Panc1 (cell line): ENCODE measurements around the gene SH2B2. TPM values are rescaled to one million over a fixed set of nuclear protein-coding genes. Genes with fewer than 3 reads are reported as not detected.

Source experiments
- ATAC-seq: fragments of 200-7000 bp; cut with Tn5 transposase; 2 replicates; pipeline ENCODE4 v1.9.1; 2020; ENCODE audit warnings: mild to moderate bottlenecking, moderate library complexity
- BruUV-seq: library from RNA; stranded (reverse); fragments of 400-500 nt; replicated peaks from 2 replicates; lab custom pipeline; 2021; lab: Mats Ljungman, UMichigan
- CTCF ChIA-PET: fragments of 300-600 bp; sonication (Branson Sonifier 250); formaldehyde crosslinking; loops from one replicate; lab custom pipeline; 2022; ENCODE audit warnings: antibody characterized with exemption; lab: Charles Lee
- POLR2A ChIA-PET: fragments of 300-600 bp; sonication (Branson Sonifier 250); formaldehyde crosslinking; loops from one replicate; lab custom pipeline; 2022; ENCODE audit warnings: antibody characterized with exemption; lab: Charles Lee
- DNase-seq: peaks from one replicate; pipeline ENCODE4 v3.0.0-alpha.2; 2010; ENCODE audit warnings: low read depth, low spot score
- H3K27ac ChIP-seq: 2 replicates; pipeline ENCODE4 v1.5.1; 2011; ENCODE audit warnings: mild to moderate bottlenecking, low read length, inconsistent platforms
- H3K27me3 ChIP-seq: fragments of 200-500 bp; sonication (Bioruptor generic); 2 replicates; pipeline ENCODE4 v1.6.0; 2014; ENCODE audit warnings: low read length, inconsistent platforms; ENCODE audit not compliant: control insufficient read depth, insufficient read depth
- H3K36me3 ChIP-seq: fragments of 200-500 bp; sonication (Bioruptor generic); 2 replicates; pipeline ENCODE4 v1.5.1; 2014; ENCODE audit warnings: inconsistent platforms, mild to moderate bottlenecking, low read length, moderate library complexity; ENCODE audit not compliant: control insufficient read depth, insufficient read depth
- H3K4me1 ChIP-seq: 2 replicates; pipeline ENCODE4 v1.5.1; 2011; ENCODE audit warnings: inconsistent platforms, mild to moderate bottlenecking, low read length, moderate library complexity; ENCODE audit not compliant: control insufficient read depth, insufficient read depth
- H3K4me3 ChIP-seq, 2 experiments: 2 replicates each; pipeline ENCODE4 v1.5.1; 2011 to 2012; ENCODE audit warnings: low read depth in 2 of 2, low read length in 2 of 2, mild to moderate bottlenecking in 2 of 2, inconsistent platforms in 1 of 2, moderate library complexity in 1 of 2
- H3K9me3 ChIP-seq: fragments of 200-500 bp; sonication (Bioruptor generic); 2 replicates; pipeline ENCODE4 v1.5.1; 2014; ENCODE audit warnings: low read depth, mild to moderate bottlenecking, inconsistent platforms, low read length, moderate library complexity; ENCODE audit not compliant: control insufficient read depth, insufficient read depth
- CTCF ChIP-seq: fragments of 450-650 bp; IDR thresholded peaks from 2 replicates; pipeline ENCODE4 v1.5.1; 2017; ENCODE audit warnings: mild to moderate bottlenecking
- POLR2AphosphoS5 ChIP-seq: IDR thresholded peaks from 2 replicates; pipeline ENCODE4 v1.6.1; 2012; ENCODE audit warnings: mild to moderate bottlenecking, low read depth, low read length, moderate library complexity
- SIN3A ChIP-seq: IDR thresholded peaks from 2 replicates; pipeline ENCODE4 v1.6.1; 2012; ENCODE audit warnings: low read depth, mild to moderate bottlenecking, low read length, moderate library complexity, borderline replicate concordance; ENCODE audit not compliant: insufficient read depth
- TCF7L2 ChIP-seq: IDR thresholded peaks from 2 replicates; pipeline ENCODE4 v1.6.1; 2011; ENCODE audit warnings: mild to moderate bottlenecking, low read depth, low read length, inconsistent platforms
- in situ Hi-C: cut with HindIII; loops from 2 replicates; pipeline ENCODE4 v1.10.0; 2016; ENCODE audit warnings: low sequenced_read_pairs, low pct_unique_long_range_greater_than_20kb
- intact Hi-C: fragments of 100-400 bp; cut with micrococcal nuclease; formaldehyde crosslinking; loops from one replicate; pipeline ENCODE4 v1.10.0; 2022; ENCODE audit not compliant: unreplicated experiment
- total RNA-seq: library from RNA; stranded (reverse); gene quantifications from one replicate; pipeline ENCODE4 v1.2.1, GENCODE V29; 2021; ENCODE audit not compliant: unreplicated experiment
- TF ChIP-seq, protein P1 (sequence below), 2 experiments: IDR thresholded peaks; 2 replicates each; pipeline ENCODE4 v1.6.1; 2011 to 2012; ENCODE audit warnings: low read depth in 2 of 2, control low read depth in 1 of 2, low read length in 1 of 2, mild to moderate bottlenecking in 1 of 2, moderate library complexity in 1 of 2; ENCODE audit not compliant: insufficient read depth in 1 of 2

The SH2B2 gene
- total RNA-seq, 1 experiment from 2014 or later, result 2.8 TPM

DNA sequence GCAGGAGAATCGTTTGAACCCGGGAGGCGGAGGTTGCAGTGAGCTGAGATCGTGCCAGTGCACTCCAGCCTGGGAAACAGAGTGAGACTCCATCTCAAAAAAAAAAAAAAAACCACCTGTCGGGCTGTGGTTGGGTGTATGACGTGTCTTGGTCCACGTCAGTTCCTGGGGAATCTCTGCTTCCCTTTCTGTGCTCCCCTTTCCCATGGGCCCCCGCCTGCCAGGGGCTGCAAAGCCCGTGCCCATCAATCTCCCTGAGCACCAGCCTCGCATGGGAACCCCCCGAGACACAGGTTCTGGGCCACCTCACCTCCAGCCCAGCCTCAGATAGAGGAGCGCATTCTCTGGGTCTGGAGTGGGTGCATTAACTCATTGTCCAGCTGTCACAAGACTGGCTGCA lies 2.3 kb upstream of the SH2B2 start:
- Histone ChIP-seq H3K27me3 (no peaks in the 10 kb centered on the region), H3K36me3 (no peaks in the 10 kb centered on the region), H3K27ac (no peak overlapping the region), H3K9me3 (no peaks in the 10 kb centered on the region), H3K4me1 (no peaks in the 10 kb centered on the region; the same call in 1 of the 2 replicates), H3K4me3 (no peak overlapping the region)
- BruUV-seq, result no TSS peak
- DNase-seq (no peak), ATAC-seq (no peak)
- intact Hi-C loops, result no loop called here
- POLR2A ChIA-PET, result no interaction called here
- in situ Hi-C loops, result loop anchor here (10.0 kb wide), 1 partner anchor 130 kb away; no protein-coding TSS in a partner anchor
- CTCF ChIA-PET, result no interaction called here
- TF ChIP-seq, protein P1, sequence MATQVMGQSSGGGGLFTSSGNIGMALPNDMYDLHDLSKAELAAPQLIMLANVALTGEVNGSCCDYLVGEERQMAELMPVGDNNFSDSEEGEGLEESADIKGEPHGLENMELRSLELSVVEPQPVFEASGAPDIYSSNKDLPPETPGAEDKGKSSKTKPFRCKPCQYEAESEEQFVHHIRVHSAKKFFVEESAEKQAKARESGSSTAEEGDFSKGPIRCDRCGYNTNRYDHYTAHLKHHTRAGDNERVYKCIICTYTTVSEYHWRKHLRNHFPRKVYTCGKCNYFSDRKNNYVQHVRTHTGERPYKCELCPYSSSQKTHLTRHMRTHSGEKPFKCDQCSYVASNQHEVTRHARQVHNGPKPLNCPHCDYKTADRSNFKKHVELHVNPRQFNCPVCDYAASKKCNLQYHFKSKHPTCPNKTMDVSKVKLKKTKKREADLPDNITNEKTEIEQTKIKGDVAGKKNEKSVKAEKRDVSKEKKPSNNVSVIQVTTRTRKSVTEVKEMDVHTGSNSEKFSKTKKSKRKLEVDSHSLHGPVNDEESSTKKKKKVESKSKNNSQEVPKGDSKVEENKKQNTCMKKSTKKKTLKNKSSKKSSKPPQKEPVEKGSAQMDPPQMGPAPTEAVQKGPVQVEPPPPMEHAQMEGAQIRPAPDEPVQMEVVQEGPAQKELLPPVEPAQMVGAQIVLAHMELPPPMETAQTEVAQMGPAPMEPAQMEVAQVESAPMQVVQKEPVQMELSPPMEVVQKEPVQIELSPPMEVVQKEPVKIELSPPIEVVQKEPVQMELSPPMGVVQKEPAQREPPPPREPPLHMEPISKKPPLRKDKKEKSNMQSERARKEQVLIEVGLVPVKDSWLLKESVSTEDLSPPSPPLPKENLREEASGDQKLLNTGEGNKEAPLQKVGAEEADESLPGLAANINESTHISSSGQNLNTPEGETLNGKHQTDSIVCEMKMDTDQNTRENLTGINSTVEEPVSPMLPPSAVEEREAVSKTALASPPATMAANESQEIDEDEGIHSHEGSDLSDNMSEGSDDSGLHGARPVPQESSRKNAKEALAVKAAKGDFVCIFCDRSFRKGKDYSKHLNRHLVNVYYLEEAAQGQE (IDR thresholded peaks at IDR 0.05; ENCODE audit: insufficient read depth in 1 of 2, low read depth in 2 of 2, low read length in 1 of 2), result no peak
- TF ChIP-seq SIN3A (no peak), POLR2AphosphoS5 (no peak), TCF7L2 (no peak), CTCF (no peak)

GRCh38 chr7:102284891-102285539 lies 1.7 kb upstream of the SH2B2 start:
- intact Hi-C loops (no loop called here), in situ Hi-C loops (loop anchor here (10.0 kb wide), 1 partner anchor 130 kb away; no protein-coding TSS in a partner anchor)
- Histone ChIP-seq H3K27me3 (no peaks in the 10 kb centered on the region), H3K36me3 (no peaks in the 10 kb centered on the region), H3K4me3 (no peak overlapping the region), H3K4me1 (no peaks in the 10 kb centered on the region), H3K27ac (no peak overlapping the region), H3K9me3 (no peaks in the 10 kb centered on the region)
- BruUV-seq, result no TSS peak
- TF ChIP-seq TCF7L2 (no peak), SIN3A (no peak), CTCF (no peak), POLR2AphosphoS5 (no peak)
- TF ChIP-seq, protein P1 (IDR thresholded peaks at IDR 0.05; ENCODE audit: insufficient read depth in 1 of 2, low read depth in 2 of 2, low read length in 1 of 2), result no peak
- POLR2A ChIA-PET, result no interaction called here
- ATAC-seq (no peak), DNase-seq (no peak)
- CTCF ChIA-PET, result no interaction called here
